BJ (cell line): ENCODE measurements around the gene KCNG1. TPM values are rescaled to one million over a fixed set of nuclear protein-coding genes. Genes with fewer than 3 reads are reported as not detected.
A peak's percentile ranks its signal among the peaks of the same experiment; 100 is the strongest.

Experiments
- CTCF ChIA-PET: fragments of 350-600 bp; formaldehyde crosslinking; extraction: SDS; loops from one replicate; lab custom pipeline; 2021; ENCODE audit warnings: antibody characterized with exemption, inconsistent platforms; lab: Yijun Ruan, JAX
- POLR2A ChIA-PET: fragments of 300-600 bp; sonication (Branson Sonifier 250); formaldehyde crosslinking; extraction: SDS; loops from one replicate; lab custom pipeline; 2021; ENCODE audit warnings: antibody characterized with exemption; lab: Charles Lee
- DNase-seq: peaks from one replicate; pipeline ENCODE4 v3.0.0-alpha.2; 2011; ENCODE audit warnings: low read depth
- H3K27me3 ChIP-seq: 2 replicates; pipeline ENCODE4 v1.6.0; 2011; ENCODE audit warnings: low read length; ENCODE audit not compliant: control insufficient read depth, insufficient read depth
- H3K36me3 ChIP-seq: 2 replicates; pipeline ENCODE4 v1.5.1; 2011; ENCODE audit warnings: low read length; ENCODE audit not compliant: control insufficient read depth, insufficient read depth
- H3K4me3 ChIP-seq: 2 replicates; pipeline ENCODE4 v1.5.1; 2011; ENCODE audit warnings: low read depth, mild to moderate bottlenecking, control low read depth, low read length
- CTCF ChIP-seq: IDR thresholded peaks from 2 replicates; pipeline ENCODE4 v1.5.1; 2011; ENCODE audit warnings: low read depth, mild to moderate bottlenecking, control low read depth, inconsistent platforms, low read length, moderate library complexity; ENCODE audit not compliant: insufficient read depth
- polyA plus RNA-seq: library from polyadenylated mRNA; depleted of rRNA; stranded (reverse); fragments of >200 nt; gene quantifications from 2 replicates; pipeline ENCODE4 v1.2.3, GENCODE V29; 2011; rRNA removed

Gene KCNG1
- polyA plus RNA-seq, 1 experiment: 18.2 TPM

GRCh38 chr20:50957276-50957675 lies 65.6 kb downstream of the KCNG1 start:
- peaks cover 2% of the 10 kb centered on the region; the same call in 1 of the 2 replicates for H3K36me3 ChIP-seq
- H3K27me3 ChIP-seq: no peaks in the 10 kb centered on the region
- no peak for DNase-seq
- ChIA-PET CTCF (interaction anchor here (0.7 to 2.8 kb wide), 5 partner anchors 10 to 163 kb away, joined by 3 to 21 read pairs (median 5); partner anchors contain the start of gene BCAS4), POLR2A (interaction anchor here (0.9 kb wide), 1 partner anchor 10 kb away, joined by 4 read pairs; no protein-coding TSS in a partner anchor)
- TF ChIP-seq CTCF: no peak
- peak overlapping the region; percentile 92 for H3K4me3 ChIP-seq

GRCh38 chr20:50953821-50954220 lies 69.1 kb downstream of the KCNG1 start:
- no peak for DNase-seq
- Histone ChIP-seq H3K36me3 (peaks cover 9% of the 10 kb centered on the region), H3K4me3 (no peak overlapping the region), H3K27me3 (no peaks in the 10 kb centered on the region)
- TF ChIP-seq CTCF: no peak
- CTCF ChIA-PET: interaction anchor here (1.2 kb wide), 1 partner anchor 151 kb away, joined by 4 read pairs; no protein-coding TSS in a partner anchor
- POLR2A ChIA-PET: no interaction called here

Other genes with a start within 250 kb of the KCNG1 start
- gene BCAS4, start 228.0 kb downstream of the KCNG1 start, polyA plus RNA-seq: 22.6 and 31.6 TPM in 2 replicates
- gene ADNP, start 91.7 kb downstream of the KCNG1 start, polyA plus RNA-seq: 10.6 and 17.5 TPM in 2 replicates
- 35.4 and 46.0 TPM in 2 replicates for gene DPM1, start 64.6 kb downstream of the KCNG1 start, polyA plus RNA-seq
- 3.4 and 3.8 TPM in 2 replicates for gene MOCS3, start 64.3 kb downstream of the KCNG1 start, polyA plus RNA-seq